Measurements from ENCODE around the gene SLK. TPM values are rescaled to one million over a fixed set of nuclear protein-coding genes. Genes with fewer than 3 reads are reported as not detected.

Gene SLK
- total and polyA plus RNA-seq, 2 of the 4 experiments (the other 2 are of a cell fraction): 8.1 to 21.5 TPM

DNA sequence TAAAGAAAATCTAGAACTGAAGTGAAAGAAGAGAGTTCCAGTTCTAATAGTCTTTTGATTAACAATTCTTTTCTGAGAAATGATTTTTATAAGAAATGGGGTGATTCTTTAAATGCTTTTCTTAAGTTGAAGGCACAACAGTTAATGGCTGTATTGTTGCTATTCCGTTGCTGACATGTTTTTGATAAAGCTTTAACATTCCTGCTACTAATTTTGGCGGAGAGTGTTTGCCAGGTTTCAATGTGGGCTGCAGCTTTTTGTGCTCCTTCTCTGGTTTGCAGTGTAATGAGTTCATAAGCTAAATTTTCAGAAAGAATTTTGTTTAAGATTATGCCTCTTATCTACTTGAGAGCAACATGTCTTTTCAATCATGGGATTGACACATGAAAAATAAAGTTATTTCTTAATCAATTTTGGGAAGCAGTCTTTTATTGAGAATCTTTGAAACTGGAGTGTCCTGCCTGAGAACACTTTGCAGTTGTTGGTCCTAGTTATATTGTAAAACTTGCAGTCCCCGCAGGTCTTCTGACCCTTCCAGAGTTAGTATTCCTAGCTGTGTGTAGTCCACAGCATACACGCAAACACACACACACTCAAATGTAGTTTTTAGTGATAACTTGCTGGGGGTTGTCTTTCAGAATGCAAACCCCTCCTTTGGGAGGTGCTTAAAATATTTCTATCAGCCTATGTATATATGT, 62.0 kb downstream of the SLK start:
- no peak overlapping the region for H3K4ac ChIP-seq (ENCODE audit: low read depth, low read length)
- TF ChIP-seq SMC3 (IDR thresholded peaks at IDR 0.05; ENCODE audit: low read depth, low read length) (no peak), RFX5 (IDR thresholded peaks at IDR 0.05; ENCODE audit: low read depth, low read length) (no peak), FOS (IDR thresholded peaks at IDR 0.05; ENCODE audit: low read depth, low read length) (no peak), RCOR1 (IDR thresholded peaks at IDR 0.05; ENCODE audit: insufficient replicate concordance, low read length) (no peak), CEBPB (IDR thresholded peaks at IDR 0.05; ENCODE audit: low read depth, low read length) (no peak), CHD1 (IDR thresholded peaks at IDR 0.05; ENCODE audit: low read depth, low read length) (no peak), MAFK (IDR thresholded peaks at IDR 0.05; ENCODE audit: low read depth, low read length) (no peak), POLR2A (IDR thresholded peaks at IDR 0.05; ENCODE audit: low read depth, low read length) (no peak)
- TF ChIP-seq, protein P1, sequence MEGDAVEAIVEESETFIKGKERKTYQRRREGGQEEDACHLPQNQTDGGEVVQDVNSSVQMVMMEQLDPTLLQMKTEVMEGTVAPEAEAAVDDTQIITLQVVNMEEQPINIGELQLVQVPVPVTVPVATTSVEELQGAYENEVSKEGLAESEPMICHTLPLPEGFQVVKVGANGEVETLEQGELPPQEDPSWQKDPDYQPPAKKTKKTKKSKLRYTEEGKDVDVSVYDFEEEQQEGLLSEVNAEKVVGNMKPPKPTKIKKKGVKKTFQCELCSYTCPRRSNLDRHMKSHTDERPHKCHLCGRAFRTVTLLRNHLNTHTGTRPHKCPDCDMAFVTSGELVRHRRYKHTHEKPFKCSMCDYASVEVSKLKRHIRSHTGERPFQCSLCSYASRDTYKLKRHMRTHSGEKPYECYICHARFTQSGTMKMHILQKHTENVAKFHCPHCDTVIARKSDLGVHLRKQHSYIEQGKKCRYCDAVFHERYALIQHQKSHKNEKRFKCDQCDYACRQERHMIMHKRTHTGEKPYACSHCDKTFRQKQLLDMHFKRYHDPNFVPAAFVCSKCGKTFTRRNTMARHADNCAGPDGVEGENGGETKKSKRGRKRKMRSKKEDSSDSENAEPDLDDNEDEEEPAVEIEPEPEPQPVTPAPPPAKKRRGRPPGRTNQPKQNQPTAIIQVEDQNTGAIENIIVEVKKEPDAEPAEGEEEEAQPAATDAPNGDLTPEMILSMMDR (conservative IDR thresholded peaks at IDR 0.05; ENCODE audit: low read depth, low read length): no peak
- H2BK15ac ChIP-seq (ENCODE audit: low read depth, low read length): no peak overlapping the region
- no peak overlapping the region for H2AFZ ChIP-seq (replicated peaks; ENCODE audit: low read length, poor library complexity)
- no peak overlapping the region for H2AK9ac ChIP-seq (replicated peaks; ENCODE audit: low read depth, low read length, poor library complexity)
- H3K4me2 ChIP-seq (ENCODE audit: low read depth, low read length): no peak overlapping the region
- no peaks in the 10 kb centered on the region for H3K4me1 ChIP-seq (ENCODE audit: control insufficient read depth, insufficient read depth, low read length)
- H3K9me1 ChIP-seq (ENCODE audit: insufficient read depth, low read length): peaks cover 5% of the 10 kb centered on the region; the same call in 1 of the 2 replicates
- H3K79me1 ChIP-seq (ENCODE audit: low read depth in 1 of 2, low read length in 2 of 2): peaks cover 0 to 3% of the 10 kb centered on the region in 2 experiments; a peak in 1 of 4 replicates
- in situ Hi-C loops (cut with MboI; ENCODE audit: low sequenced_read_pairs) (no loop called here), intact Hi-C loops (cut with micrococcal nuclease) (loop anchor here (5.0 kb wide), 1 partner anchor 142 kb away; no protein-coding TSS in a partner anchor), dilution Hi-C loops (cut with HindIII; ENCODE audit: low sequenced_read_pairs, unreplicated experiment) (no loop called here)
- WGBS, 2 experiments (ENCODE audit: extremely low coverage in 2 of 2, insufficient read length in 1 of 2): no CpG with 5 or more reads among the region's 4 CpGs
- H3K9ac ChIP-seq (ENCODE audit: low read depth, low read length): no peak overlapping the region
- no peak overlapping the region for H4K5ac ChIP-seq (ENCODE audit: low read depth, low read length)
- H2BK20ac ChIP-seq (ENCODE audit: low read depth, low read length): no peak overlapping the region
- no peak overlapping the region for H2BK5ac ChIP-seq (ENCODE audit: low read depth, low read length, poor library complexity, severe bottlenecking)
- ATAC-seq (ENCODE audit: low read depth): no peak
- H3K36me3 ChIP-seq (ENCODE audit: control insufficient read depth, insufficient read depth, low read length): peaks cover 21% of the 10 kb centered on the region
- H4K91ac ChIP-seq (ENCODE audit: insufficient read depth, low read depth, low read length): no peak overlapping the region
- no peak overlapping the region for H3K18ac ChIP-seq (ENCODE audit: low read depth, low read length)
- no TSS peak for BruUV-seq (replicated peaks)
- H3K9me3 ChIP-seq (ENCODE audit: control insufficient read depth, insufficient read depth, low read length): no peaks in the 10 kb centered on the region
- H4K8ac ChIP-seq (ENCODE audit: low read depth in 2 of 2, low read length in 2 of 2): no peak overlapping the region
- H4K20me1 ChIP-seq (ENCODE audit: insufficient read depth, low read length): no peaks in the 10 kb centered on the region
- ChIA-PET CTCF (interaction anchor here (1.2 to 1.8 kb wide), 2 partner anchors 14 to 141 kb away, joined by 5 read pairs; no protein-coding TSS in a partner anchor), POLR2A (ENCODE audit: unreplicated experiment) (no interaction called here)
- H2AK5ac ChIP-seq (ENCODE audit: low read depth, low read length): no peak overlapping the region
- no peak for DNase-seq
- H2BK120ac ChIP-seq (ENCODE audit: low read depth, low read length): no peak overlapping the region
- no peak overlapping the region for H3K56ac ChIP-seq (ENCODE audit: extremely low read depth, insufficient read depth, low read length)
- no peak overlapping the region for H3K4me3 ChIP-seq (ENCODE audit: insufficient read depth, low read depth, low read length)
- H3K23ac ChIP-seq (ENCODE audit: low read depth, low read length): no peak overlapping the region
- no peak overlapping the region for H3K27ac ChIP-seq (ENCODE audit: insufficient read depth, low read length)
- H3K14ac ChIP-seq (replicated peaks; ENCODE audit: low read depth, low read length): no peak overlapping the region
- no peaks in the 10 kb centered on the region for H3K27me3 ChIP-seq (ENCODE audit: control insufficient read depth, insufficient read depth, low read length)

Measured in IMR-90 (cell line).